A549 (cell line): ENCODE results near the gene RAX2. TPM values are rescaled to one million over a fixed set of nuclear protein-coding genes. Genes with fewer than 3 reads are reported as not detected.
A peak's percentile ranks its signal among the peaks of the same experiment; 100 is the strongest.

Source experiments
- ATAC-seq, 2 experiments: fragments of 200-7000 bp in 1 of 2; fragments of >200 bp in 1 of 2; cut with Nextera tagmentation in 1 of 2; cut with Tn5 transposase in 1 of 2; 3 replicates each; pipeline versions ENCODE4 v1.8.0 to v1.9.1; 2018 to 2020; ENCODE audit warnings: mild to moderate bottlenecking in 1 of 2, moderate library complexity in 1 of 2
- CTCF ChIA-PET: fragments of 300-600 bp; sonication (Branson Sonifier 250); formaldehyde crosslinking; extraction: SDS; loops from one replicate; lab custom pipeline; 2021; ENCODE audit warnings: antibody characterized with exemption, inconsistent platforms; lab: Yijun Ruan, JAX
- POLR2A ChIA-PET: fragments of 350-600 bp; formaldehyde crosslinking; extraction: SDS; loops from one replicate; lab custom pipeline; 2021; ENCODE audit warnings: antibody characterized with exemption, inconsistent platforms; lab: Yijun Ruan, JAX
- DNase-seq, 2 experiments: peaks; one replicate each; pipeline versions ENCODE4 v3.0.0 to v3.0.0-alpha.2; 2011 to 2016; ENCODE audit warnings: low read depth in 1 of 2, low spot score in 1 of 2
- FAIRE-seq: peaks from 2 replicates; lab custom pipeline; 2011; peaks lifted over from hg19 to GRCh38; lab: Jason Lieb, UNC
- H3K27ac ChIP-seq, 2 experiments: fragments of >200 bp; sonication (Bioruptor Twin); formaldehyde crosslinking; 3 replicates each; pipeline ENCODE4 v1.5.1; 2016 to 2017
- H3K4me1 ChIP-seq: fragments of >200 bp; sonication (Bioruptor Twin); formaldehyde crosslinking; 3 replicates; pipeline ENCODE4 v1.6.1; 2016
- H3K4me2 ChIP-seq: fragments of >200 bp; sonication (Bioruptor Twin); formaldehyde crosslinking; 3 replicates; pipeline ENCODE4 v1.6.1; 2016
- H3K4me3 ChIP-seq: fragments of >200 bp; sonication (Bioruptor Twin); formaldehyde crosslinking; 3 replicates; pipeline ENCODE4 v1.5.1; 2016
- H3K9me3 ChIP-seq: fragments of >200 bp; sonication (Bioruptor Twin); formaldehyde crosslinking; 3 replicates; pipeline ENCODE4 v1.6.1; 2016
- BHLHE40 ChIP-seq: IDR thresholded peaks from 2 replicates; pipeline ENCODE4 v1.6.1; 2012; ENCODE audit warnings: low read depth, low read length, inconsistent platforms
- CBX8 ChIP-seq: fragments of 200-600 bp; sonication (generic); IDR thresholded peaks from 2 replicates; pipeline ENCODE4 v1.6.1; 2016
- CEBPB ChIP-seq, 2 experiments: fragments of >200 bp in 1 of 2; sonication (Bioruptor Twin) in 1 of 2; formaldehyde crosslinking in 1 of 2; IDR thresholded peaks; 2 replicates each; pipeline ENCODE4 v1.6.1; 2012 to 2016
- EHF ChIP-seq: fragments of 250-450 bp; sonication (Bioruptor Pico); IDR thresholded peaks from 2 replicates; pipeline ENCODE4 v1.5.0; 2020; ENCODE audit warnings: mild to moderate bottlenecking
- EHMT2 ChIP-seq: fragments of 200-600 bp; sonication (generic); IDR thresholded peaks from 2 replicates; pipeline ENCODE4 v1.6.1; 2016; ENCODE audit warnings: antibody characterized with exemption, low read depth, mild to moderate bottlenecking, moderate library complexity
- ESRRA ChIP-seq: fragments of 150-350 bp; IDR thresholded peaks from 2 replicates; pipeline ENCODE4 v1.6.1; 2014; ENCODE audit warnings: mild to moderate bottlenecking, low read length, borderline replicate concordance
- HEYL ChIP-seq: fragments of 250-450 bp; sonication (Bioruptor Pico); IDR thresholded peaks from 2 replicates; pipeline ENCODE4 v1.8.0; 2021; ENCODE audit warnings: mild to moderate bottlenecking, moderate library complexity
- HOXA7 ChIP-seq: fragments of 250-450 bp; sonication (Bioruptor Pico); IDR thresholded peaks from 2 replicates; pipeline ENCODE4 v1.5.0; 2020; ENCODE audit warnings: mild to moderate bottlenecking, moderate library complexity
- HOXB13 ChIP-seq: fragments of 250-450 bp; sonication (Bioruptor Pico); IDR thresholded peaks from 2 replicates; pipeline ENCODE4 v1.5.0; 2020; ENCODE audit warnings: low read depth, mild to moderate bottlenecking, moderate library complexity
- JUN ChIP-seq, 2 experiments: fragments of >200 bp; sonication (Bioruptor Twin); formaldehyde crosslinking; IDR thresholded peaks; 2 replicates in 1 of 2; 3 replicates in 1 of 2; pipeline ENCODE4 v1.6.1; 2016 to 2017
- KDM5A ChIP-seq: fragments of 200-600 bp; sonication (generic); IDR thresholded peaks from 2 replicates; pipeline ENCODE4 v1.6.1; 2016; ENCODE audit warnings: antibody characterized with exemption, mild to moderate bottlenecking
- MYC ChIP-seq: IDR thresholded peaks from 2 replicates; pipeline ENCODE4 v1.6.1; 2012; ENCODE audit warnings: mild to moderate bottlenecking, inconsistent platforms, low read length, improper control_type of control experiment, borderline replicate concordance
- PHF8 ChIP-seq: fragments of 200-600 bp; sonication (generic); IDR thresholded peaks from 2 replicates; pipeline ENCODE4 v1.6.1; 2016; ENCODE audit warnings: low read depth, mild to moderate bottlenecking, antibody characterized with exemption, moderate library complexity, borderline replicate concordance
- POLR2AphosphoS2 ChIP-seq: conservative IDR thresholded peaks from 2 replicates; pipeline ENCODE4 v1.6.1; 2012; ENCODE audit warnings: low read length, improper control_type of control experiment, inconsistent platforms
- RARB ChIP-seq: fragments of 250-450 bp; sonication (Bioruptor Pico); IDR thresholded peaks from 2 replicates; pipeline ENCODE4 v1.8.0; 2021; ENCODE audit warnings: mild to moderate bottlenecking, moderate library complexity
- RNF2 ChIP-seq: fragments of 200-600 bp; sonication (generic); IDR thresholded peaks from 2 replicates; pipeline ENCODE4 v1.6.1; 2016; ENCODE audit warnings: low read depth, mild to moderate bottlenecking, antibody characterized with exemption, moderate library complexity, borderline replicate concordance
- SMC3 ChIP-seq: fragments of >200 bp; sonication (Bioruptor Twin); formaldehyde crosslinking; IDR thresholded peaks from 3 replicates; pipeline ENCODE4 v1.6.1; 2018; ENCODE audit warnings: inconsistent platforms
- TFCP2L1 ChIP-seq: fragments of 250-450 bp; sonication (Bioruptor Pico); IDR thresholded peaks from 2 replicates; pipeline ENCODE4 v1.5.0; 2021; ENCODE audit warnings: mild to moderate bottlenecking
- ZFP36 ChIP-seq: fragments of 450-650 bp; IDR thresholded peaks from 2 replicates; pipeline ENCODE4 v1.6.1; 2014; ENCODE audit warnings: borderline replicate concordance; ENCODE audit not compliant: partially characterized antibody
- ZNF302 ChIP-seq: fragments of 250-450 bp; sonication (Bioruptor Pico); IDR thresholded peaks from 2 replicates; pipeline ENCODE4 v1.9.0; 2021; ENCODE audit warnings: inconsistent platforms, mild to moderate bottlenecking, moderate library complexity
- WGBS: methylation state at CpG from one replicate; pipeline ENCODE4 v1.1.6; 2017; ENCODE audit errors: missing lambda C conversion rate; 5-methylcytosine and 5-hydroxymethylcytosine counted together
- polyA plus RNA-seq, 4 experiments: library from polyadenylated mRNA; depleted of rRNA in 3 of 4; stranded (reverse); fragments of >200 nt; fragmentation: RNase III in 1 of 4; extraction: RNeasy Plus Mini Kit Qiagen cat#74134 plus additional on column Dnase treatment in 1 of 4; gene quantifications; 2 replicates in 3 of 4; 3 replicates in 1 of 4; pipeline ENCODE4 v1.2.3, GENCODE V29; 2011 to 2017
- TF ChIP-seq, protein P1 (sequence below): fragments of 250-450 bp; sonication (Bioruptor Pico); IDR thresholded peaks from 2 replicates; pipeline ENCODE4 v1.5.0; 2021; ENCODE audit warnings: mild to moderate bottlenecking, moderate library complexity, borderline replicate concordance
- TF ChIP-seq, protein P2 (sequence below): fragments of >200 bp; sonication (Bioruptor Twin); formaldehyde crosslinking; IDR thresholded peaks from 2 replicates; pipeline ENCODE4 v1.6.1; 2016
- TF ChIP-seq, protein P3 (sequence below): IDR thresholded peaks from 2 replicates; pipeline ENCODE4 v1.6.1; 2012

RAX2 gene
- polyA plus RNA-seq, 2 of the 4 experiments (the other 2 are of a cell fraction): not detected

DNA sequence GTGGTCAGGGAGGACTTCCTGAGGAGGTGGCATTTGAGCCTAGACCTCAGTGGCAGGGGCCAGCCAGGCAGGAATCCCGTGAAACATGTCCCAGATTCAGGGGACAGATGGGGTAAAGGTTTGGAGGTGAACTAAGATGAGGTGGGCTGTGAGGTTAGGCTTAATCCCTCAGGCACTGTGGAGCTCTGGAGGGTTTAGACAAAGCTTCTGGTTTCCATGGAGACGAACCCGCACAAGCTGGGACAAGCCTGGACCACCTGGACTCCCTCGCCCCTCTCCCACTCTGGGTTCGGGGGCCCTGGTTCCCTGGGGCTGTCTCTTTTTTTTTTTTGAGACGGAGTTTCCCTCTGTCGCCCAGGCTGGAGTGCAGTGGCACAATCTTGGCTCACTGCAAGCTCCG lies 48.1 kb downstream of the RAX2 start:
- Histone ChIP-seq H3K9me3 (no peaks in the 10 kb centered on the region), H3K4me3 (no peak overlapping the region), H3K27ac (no peak overlapping the region; a peak in 1 of 6 replicates), H3K4me2 (no peak overlapping the region), H3K4me1 (peaks cover 38% of the 10 kb centered on the region)
- ATAC-seq: no peak
- POLR2A ChIA-PET: no interaction called here
- CTCF ChIA-PET: interaction anchor here (1.2 kb wide), 1 partner anchor 21 kb away, joined by 4 read pairs; no protein-coding TSS in a partner anchor
- FAIRE-seq: no peak
- TF ChIP-seq PHF8 (no peak), CBX8 (no peak)
- TF ChIP-seq, protein P1, sequence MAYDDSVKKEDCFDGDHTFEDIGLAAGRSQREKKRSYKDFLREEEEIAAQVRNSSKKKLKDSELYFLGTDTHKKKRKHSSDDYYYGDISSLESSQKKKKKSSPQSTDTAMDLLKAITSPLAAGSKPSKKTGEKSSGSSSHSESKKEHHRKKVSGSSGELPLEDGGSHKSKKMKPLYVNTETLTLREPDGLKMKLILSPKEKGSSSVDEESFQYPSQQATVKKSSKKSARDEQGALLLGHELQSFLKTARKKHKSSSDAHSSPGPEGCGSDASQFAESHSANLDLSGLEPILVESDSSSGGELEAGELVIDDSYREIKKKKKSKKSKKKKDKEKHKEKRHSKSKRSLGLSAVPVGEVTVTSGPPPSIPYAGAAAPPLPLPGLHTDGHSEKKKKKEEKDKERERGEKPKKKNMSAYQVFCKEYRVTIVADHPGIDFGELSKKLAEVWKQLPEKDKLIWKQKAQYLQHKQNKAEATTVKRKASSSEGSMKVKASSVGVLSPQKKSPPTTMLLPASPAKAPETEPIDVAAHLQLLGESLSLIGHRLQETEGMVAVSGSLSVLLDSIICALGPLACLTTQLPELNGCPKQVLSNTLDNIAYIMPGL (CRISPR knock-in tag): no peak
- DNase-seq: no peak
- WGBS: 58% methylated on average over 8 of the region's 8 CpGs

DNA sequence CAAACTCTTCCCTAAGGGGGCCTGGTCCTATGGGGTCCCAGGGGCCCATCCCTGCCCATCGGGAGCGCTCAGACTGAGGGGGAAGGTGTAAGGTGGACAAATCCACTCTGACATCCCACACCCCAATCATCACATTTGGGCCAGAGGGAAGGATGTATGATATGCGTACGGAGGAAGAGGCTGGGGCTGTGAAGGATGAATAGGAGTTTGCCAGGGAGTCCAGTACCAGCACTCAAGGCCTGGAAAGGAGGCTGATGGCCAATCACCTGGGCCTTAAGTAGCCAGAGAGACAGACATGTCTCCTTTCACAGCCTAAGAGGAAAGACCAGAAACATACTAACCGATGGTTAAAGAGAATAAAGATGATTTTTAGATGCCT lies 48.9 kb downstream of the RAX2 start:
- TF ChIP-seq PHF8 (no peak), KDM5A (no peak), HEYL (CRISPR knock-in tag) (no peak), MYC (no peak), HOXA7 (CRISPR knock-in tag) (no peak), RNF2 (no peak), POLR2AphosphoS2 (no peak), JUN (IDR thresholded peaks at IDR 0.05) (no peak), ZFP36 (no peak), HOXB13 (CRISPR knock-in tag) (no peak)
- ChIA-PET POLR2A (no interaction called here), CTCF (no interaction called here)
- DNase-seq: no peak
- H3K4me2 ChIP-seq: no peak overlapping the region
- WGBS: 89% methylated on average over 5 of the region's 5 CpGs
- H3K4me1 ChIP-seq: peaks cover 40% of the 10 kb centered on the region
- H3K27ac ChIP-seq: no peak overlapping the region
- ATAC-seq: no peak
- no peak for FAIRE-seq
- H3K9me3 ChIP-seq: no peaks in the 10 kb centered on the region
- H3K4me3 ChIP-seq: no peak overlapping the region

GRCh38 chr19:3722443-3723109 lies 49.5 kb downstream of the RAX2 start:
- DNase-seq (no peak), ATAC-seq (no peak), FAIRE-seq (no peak)
- no peak for TF ChIP-seq JUN (IDR thresholded peaks at IDR 0.05)
- TF ChIP-seq ZNF302 (CRISPR knock-in tag): no peak
- no peak for TF ChIP-seq EHMT2
- TF ChIP-seq BHLHE40: no peak
- no peak for TF ChIP-seq EHF (CRISPR knock-in tag)
- TF ChIP-seq, protein P2, sequence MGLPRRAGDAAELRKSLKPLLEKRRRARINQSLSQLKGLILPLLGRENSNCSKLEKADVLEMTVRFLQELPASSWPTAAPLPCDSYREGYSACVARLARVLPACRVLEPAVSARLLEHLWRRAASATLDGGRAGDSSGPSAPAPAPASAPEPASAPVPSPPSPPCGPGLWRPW: no peak
- no peak for TF ChIP-seq HOXA7 (CRISPR knock-in tag)
- no peak for TF ChIP-seq CBX8
- TF ChIP-seq KDM5A: no peak
- no peak for TF ChIP-seq SMC3
- TF ChIP-seq ESRRA: no peak
- no peak for TF ChIP-seq MYC
- TF ChIP-seq, protein P3, sequence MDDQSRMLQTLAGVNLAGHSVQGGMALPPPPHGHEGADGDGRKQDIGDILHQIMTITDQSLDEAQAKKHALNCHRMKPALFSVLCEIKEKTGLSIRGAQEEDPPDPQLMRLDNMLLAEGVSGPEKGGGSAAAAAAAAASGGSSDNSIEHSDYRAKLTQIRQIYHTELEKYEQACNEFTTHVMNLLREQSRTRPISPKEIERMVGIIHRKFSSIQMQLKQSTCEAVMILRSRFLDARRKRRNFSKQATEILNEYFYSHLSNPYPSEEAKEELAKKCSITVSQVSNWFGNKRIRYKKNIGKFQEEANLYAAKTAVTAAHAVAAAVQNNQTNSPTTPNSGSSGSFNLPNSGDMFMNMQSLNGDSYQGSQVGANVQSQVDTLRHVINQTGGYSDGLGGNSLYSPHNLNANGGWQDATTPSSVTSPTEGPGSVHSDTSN: no peak
- no peak for TF ChIP-seq TFCP2L1
- no peak for TF ChIP-seq RARB (CRISPR knock-in tag)
- TF ChIP-seq HEYL (CRISPR knock-in tag): no peak
- TF ChIP-seq POLR2AphosphoS2: no peak
- no peak for TF ChIP-seq CEBPB (IDR thresholded peaks at IDR 0.05)
- peak overlapping the region; percentile 89 for H3K4me2 ChIP-seq
- H3K4me3 ChIP-seq: no peak overlapping the region; the same call in 2 of the 3 replicates
- H3K27ac ChIP-seq: peak overlapping the region in 1 of 2 experiments; percentile 77; a peak in 2 of 6 replicates
- POLR2A ChIA-PET: no interaction called here
- CTCF ChIA-PET: interaction anchor here (1.1 kb wide), 1 partner anchor 16 kb away, joined by 3 read pairs; no protein-coding TSS in a partner anchor
- no peaks in the 10 kb centered on the region for H3K9me3 ChIP-seq
- 20% methylated on average over 1 of the region's 30 CpGs for WGBS
- peaks cover 36% of the 10 kb centered on the region for H3K4me1 ChIP-seq
